Measurements from ENCODE around the gene ATP6AP1. TPM values are rescaled to one million over a fixed set of nuclear protein-coding genes. Genes with fewer than 3 reads are reported as not detected.

Gene ATP6AP1
- total and polyA plus RNA-seq, 10 of the 15 experiments (the other 5 are each of a cell fraction or from before 2014, with no cell fraction given), result 4.5 to 56.4 (median 32.0) TPM

- RAD21 ChIA-PET (ENCODE audit: unreplicated experiment), result no interaction called here
- Histone ChIP-seq H3K4me1 (ENCODE audit: control insufficient read depth, insufficient read depth, low read length) (no peaks in the 10 kb centered on the region), H3K36me3 (ENCODE audit: control insufficient read depth in 2 of 2, insufficient read depth in 2 of 2, low read length in 1 of 2) (no peaks in the 10 kb centered on the region), H3K4me3 (no peak within 1 kb of the TSS), H3K9ac (ENCODE audit: control insufficient read depth, insufficient read depth, low read length) (no peak within 1 kb of the TSS), H3K79me2 (ENCODE audit: control insufficient read depth, insufficient read depth, low read length) (peaks cover 7% of the 10 kb centered on the region), H4K20me1 (ENCODE audit: control insufficient read depth, insufficient read depth) (no peaks in the 10 kb centered on the region), H2AFZ (ENCODE audit: control insufficient read depth, low read depth, low read length) (no peak within 1 kb of the TSS), H3K4me2 (ENCODE audit: control insufficient read depth, insufficient read depth) (peak within 1 kb of the TSS; percentile 33; the same call in 1 of the 2 replicates), H3K27ac (ENCODE audit: control insufficient read depth, insufficient read depth) (no peak within 1 kb of the TSS), H3K9me3 (replicated peaks; ENCODE audit: control insufficient read depth, insufficient read depth, low read length) (no peaks in the 10 kb centered on the region; the same call in 2 of the 3 replicates), H3K27me3 (replicated peaks in 1 of 2; ENCODE audit: control insufficient read depth in 2 of 2, insufficient read depth in 2 of 2, low read length in 1 of 2) (no peaks in the 10 kb centered on the region)
- intact Hi-C loops (cut with micrococcal nuclease; ENCODE audit: unreplicated experiment) (no loop called here), in situ Hi-C loops (cut with MboI) (no loop called here)
- POLR2A ChIA-PET, result interaction anchor here (0.6 to 4.6 kb wide), 4 partner anchors 9 to 19 kb away, joined by 3 to 32 read pairs (median 12); partner anchors contain the start of genes ATP6AP1 and RPL10
- CTCF ChIA-PET, result interaction anchor here (2.5 kb wide), 1 partner anchor 10 kb away, joined by 12 read pairs; the partner anchor contains the start of gene RPL10
- 17% methylated on average over 24 of the region's 26 CpGs for WGBS (ENCODE audit: insufficient coverage, insufficient replicate concordance, low lambda C conversion rate, missing lambda C conversion rate)
- DNase-seq (ENCODE audit: low read depth, low spot score) (no peak), FAIRE-seq (no peak), ATAC-seq (no peak)
- no TSS peak for BruUV-seq (replicated peaks)
- SMC1A ChIA-PET (ENCODE audit: uncharacterized antibody, unreplicated experiment), result no interaction called here
- no peak for TF ChIP-seq MEF2B (IDR thresholded peaks at IDR 0.05; ENCODE audit: partially characterized antibody, poor library complexity, severe bottlenecking)
- no peak for TF ChIP-seq ELK1 (IDR thresholded peaks at IDR 0.05; ENCODE audit: low read depth, low read length)
- TF ChIP-seq NR2F1 (conservative IDR thresholded peaks at IDR 0.05), result no peak
- no peak for TF ChIP-seq IRF4 (IDR thresholded peaks at IDR 0.05; ENCODE audit: low read depth, low read length)
- TF ChIP-seq TCF12 (IDR thresholded peaks at IDR 0.05; ENCODE audit: low read depth, low read length), result no peak
- TF ChIP-seq SUZ12 (IDR thresholded peaks at IDR 0.05; ENCODE audit: unreplicated experiment), result no peak
- TF ChIP-seq E2F8 (IDR thresholded peaks at IDR 0.05; ENCODE audit: low read depth, partially characterized antibody), result no peak
- no peak for TF ChIP-seq FOS (IDR thresholded peaks at IDR 0.05; ENCODE audit: borderline replicate concordance, extremely low read depth, insufficient read length)
- TF ChIP-seq SRF (IDR thresholded peaks at IDR 0.05; ENCODE audit: low read depth in 2 of 2, low read length in 2 of 2), result no peak
- no peak for TF ChIP-seq POLR2AphosphoS5 (IDR thresholded peaks at IDR 0.05; ENCODE audit: low read length)
These were observed 19.1 kb upstream of the ATP6AP1 start, which contains the start of gene DNASE1L1 for GRCh38 chrX:154409222-154409871. Gene DNASE1L1 (minus strand): TSS chrX:154409254. CDS start chrX:154405568, 3,686 bp downstream.

Data from GM12878 (cell line).